ENCODE measurements around the gene ANKS6.

GRCh38 chr9:98730871-98731270 is 65.5 kb downstream of the ANKS6 start:
- no peak for TF ChIP-seq BCLAF1 (IDR thresholded peaks at IDR 0.05)
- no peak for TF ChIP-seq ETV6 (conservative IDR thresholded peaks at IDR 0.05 in 1 of 2, IDR thresholded peaks at IDR 0.05 in 1 of 2; ENCODE audit: borderline replicate concordance in 1 of 2, low read depth in 1 of 2)
- TF ChIP-seq CHD1 (IDR thresholded peaks at IDR 0.05; ENCODE audit: low read depth, low read length) = no peak
